IPS DF 6.9 (cell line): ENCODE measurements around the gene TINCR.

Experiments used
- DNase-seq: peaks from one replicate; pipeline ENCODE4 v3.0.0-alpha.2; 2013; ENCODE audit warnings: low read depth, low spot score
- H3K27ac ChIP-seq: one replicate; pipeline ENCODE4 v1.5.1; 2013; ENCODE audit warnings: low read length, control low read depth
- H3K27me3 ChIP-seq: 2 replicates; pipeline ENCODE4 v1.6.1; 2013; ENCODE audit warnings: mild to moderate bottlenecking, low read length; ENCODE audit not compliant: control insufficient read depth, insufficient read depth
- H3K36me3 ChIP-seq: 2 replicates; pipeline ENCODE4 v1.6.1; 2013; ENCODE audit warnings: low read length; ENCODE audit not compliant: control insufficient read depth, insufficient read depth
- H3K4me1 ChIP-seq: 2 replicates; pipeline ENCODE4 v1.6.1; 2013; ENCODE audit warnings: low read length; ENCODE audit not compliant: control insufficient read depth, insufficient read depth
- H3K4me3 ChIP-seq: 2 replicates; pipeline ENCODE4 v1.5.1; 2013; ENCODE audit warnings: mild to moderate bottlenecking, low read length
- H3K9me3 ChIP-seq: 2 replicates; pipeline ENCODE4 v1.6.1; 2013; ENCODE audit warnings: low read length, inconsistent platforms; ENCODE audit not compliant: control insufficient read depth, insufficient read depth
- WGBS: extraction: QIAGEN DNeasy Blood & Tissue Kit; methylation state at CpG from one replicate; pipeline ENCODE4 v1.1.7; 2013; ENCODE audit warnings: mixed read lengths, missing lambda C conversion rate; ENCODE audit not compliant: insufficient read length, insufficient coverage; 5-methylcytosine and 5-hydroxymethylcytosine counted together

The TINCR gene

DNA sequence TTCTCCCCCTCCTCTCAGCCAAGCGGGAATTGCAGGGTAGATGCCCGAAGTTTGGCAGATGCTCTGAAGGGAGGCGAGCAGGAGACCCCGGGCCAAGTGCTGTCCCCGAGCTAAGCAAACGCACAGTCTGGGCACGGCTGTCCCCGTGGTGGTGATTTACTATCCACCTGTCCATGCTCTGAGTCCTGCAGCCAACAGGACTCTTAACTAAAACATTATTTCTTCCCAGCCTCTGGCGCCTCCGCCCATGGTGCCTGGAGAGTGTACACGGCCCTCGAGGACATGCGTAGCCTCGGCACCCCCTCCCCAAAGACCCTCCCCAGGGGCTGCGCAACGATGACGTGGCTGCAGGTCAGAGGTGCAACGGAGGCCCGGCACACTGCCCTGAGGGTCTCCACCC is 7.6 kb downstream of the TINCR start:
- no peak for DNase-seq
- no CpG with 5 or more reads among the region's 19 CpGs for WGBS
- H3K27me3 ChIP-seq: no peaks in the 10 kb centered on the region
- no peaks in the 10 kb centered on the region for H3K9me3 ChIP-seq
- no peaks in the 10 kb centered on the region for H3K36me3 ChIP-seq
- H3K4me3 ChIP-seq: no peak overlapping the region
- no peak overlapping the region for H3K27ac ChIP-seq
- H3K4me1 ChIP-seq: peaks cover 8% of the 10 kb centered on the region

GRCh38 chr19:5559804-5560133 is 8.0 kb downstream of the TINCR start:
- no CpG with 5 or more reads among the region's 3 CpGs for WGBS
- H3K9me3 ChIP-seq: no peaks in the 10 kb centered on the region
- DNase-seq: no peak

GRCh38 chr19:5558101-5558621 is 9.6 kb downstream of the TINCR start:
- no peak overlapping the region for H3K27ac ChIP-seq

More at GRCh38 chr19:5559804-5560133, 8.0 kb downstream of the TINCR start:
- H3K4me1 ChIP-seq: peaks cover 8% of the 10 kb centered on the region
- no peaks in the 10 kb centered on the region for H3K36me3 ChIP-seq
- H3K27me3 ChIP-seq: no peaks in the 10 kb centered on the region
- no peak overlapping the region for H3K4me3 ChIP-seq
- H3K27ac ChIP-seq: no peak overlapping the region

DNA sequence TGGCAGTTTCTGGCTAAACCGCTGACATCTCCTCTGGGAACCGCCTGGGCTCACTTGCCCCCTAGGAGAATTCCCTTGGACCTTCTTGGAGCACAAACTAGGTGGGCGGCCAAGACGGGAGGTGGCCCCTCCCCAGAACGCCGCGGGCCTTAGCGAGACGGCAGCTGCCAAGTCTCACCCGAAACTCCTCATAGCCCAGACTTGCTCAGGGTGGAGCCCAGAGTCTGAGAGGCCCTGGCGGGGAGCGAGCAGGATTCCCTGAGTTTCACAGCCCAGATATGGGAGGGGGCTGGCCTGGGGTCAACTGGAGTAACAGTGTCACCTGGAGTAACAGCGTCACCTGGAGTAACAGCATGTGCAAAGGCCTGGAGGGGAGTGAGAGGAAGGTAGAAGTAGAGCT is 10.1 kb downstream of the TINCR start:
- WGBS: no CpG with 5 or more reads among the region's 13 CpGs
- no peaks in the 10 kb centered on the region for H3K9me3 ChIP-seq
- no peak for DNase-seq
- H3K27ac ChIP-seq: no peak overlapping the region
- H3K36me3 ChIP-seq: no peaks in the 10 kb centered on the region
- no peaks in the 10 kb centered on the region for H3K27me3 ChIP-seq
- H3K4me3 ChIP-seq: no peak overlapping the region
- H3K4me1 ChIP-seq: peaks cover 10% of the 10 kb centered on the region

More at GRCh38 chr19:5558101-5558621, 9.6 kb downstream of the TINCR start:
- Histone ChIP-seq H3K36me3 (no peaks in the 10 kb centered on the region), H3K4me1 (peaks cover 10% of the 10 kb centered on the region), H3K4me3 (no peak overlapping the region), H3K9me3 (no peaks in the 10 kb centered on the region), H3K27me3 (no peaks in the 10 kb centered on the region)
- WGBS: no CpG with 5 or more reads among the region's 2 CpGs
- DNase-seq: no peak

DNA sequence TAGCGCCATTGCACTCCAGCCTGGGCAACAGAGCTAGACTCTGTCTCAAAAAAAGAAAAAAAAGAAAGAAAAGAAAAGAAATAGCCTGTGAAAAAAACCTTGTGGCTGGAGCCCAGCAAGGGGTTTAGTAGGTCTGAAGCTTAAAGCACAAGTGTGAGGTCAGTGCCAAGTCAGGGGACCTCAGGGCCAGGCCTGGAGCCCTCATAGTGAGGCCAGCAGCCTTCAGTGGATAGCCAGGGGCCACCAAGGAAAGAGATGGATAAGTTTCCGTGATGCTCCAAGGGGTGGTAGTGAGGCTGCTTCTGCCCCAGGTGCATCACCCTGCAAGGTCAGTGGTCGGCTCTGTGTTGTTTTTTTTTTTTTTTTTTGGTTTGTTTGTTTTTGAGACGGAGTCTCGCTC is 12.9 kb downstream of the TINCR start:
- Histone ChIP-seq H3K9me3 (no peaks in the 10 kb centered on the region), H3K27ac (no peak overlapping the region), H3K4me1 (peaks cover 1% of the 10 kb centered on the region; the same call in 1 of the 2 replicates), H3K27me3 (no peaks in the 10 kb centered on the region), H3K36me3 (no peaks in the 10 kb centered on the region), H3K4me3 (no peak overlapping the region)
- no CpG with 5 or more reads among the region's 5 CpGs for WGBS
- no peak for DNase-seq

- Histone ChIP-seq H3K9me3 (no peaks in the 10 kb centered on the region), H3K27ac (no peak overlapping the region), H3K36me3 (no peaks in the 10 kb centered on the region), H3K27me3 (no peaks in the 10 kb centered on the region), H3K4me1 (0 out of 2 replicates have a peak, but pooled peaks cover 1% of the 10 kb centered on the region), H3K4me3 (no peak overlapping the region)
- DNase-seq: no peak
- no CpG with 5 or more reads among the region's 9 CpGs for WGBS
Observed at GRCh38 chr19:5553892-5554291, 13.9 kb downstream of the TINCR start.

- H3K36me3 ChIP-seq: no peaks in the 10 kb centered on the region
- H3K9me3 ChIP-seq: no peaks in the 10 kb centered on the region
- DNase-seq: no peak
- H3K27ac ChIP-seq: no peak overlapping the region
- H3K4me1 ChIP-seq: no peaks in the 10 kb centered on the region
- WGBS: no CpG with 5 or more reads among the region's 8 CpGs
- H3K27me3 ChIP-seq: no peaks in the 10 kb centered on the region
- H3K4me3 ChIP-seq: no peak overlapping the region
Observed at GRCh38 chr19:5547881-5548280, 19.9 kb downstream of the TINCR start.

GRCh38 chr19:5545984-5546383 is 21.8 kb downstream of the TINCR start:
- Histone ChIP-seq H3K27ac (no peak overlapping the region), H3K36me3 (no peaks in the 10 kb centered on the region), H3K9me3 (no peaks in the 10 kb centered on the region), H3K4me1 (no peaks in the 10 kb centered on the region), H3K4me3 (no peak overlapping the region), H3K27me3 (no peaks in the 10 kb centered on the region)
- DNase-seq: no peak
- no CpG with 5 or more reads among the region's 4 CpGs for WGBS

DNA sequence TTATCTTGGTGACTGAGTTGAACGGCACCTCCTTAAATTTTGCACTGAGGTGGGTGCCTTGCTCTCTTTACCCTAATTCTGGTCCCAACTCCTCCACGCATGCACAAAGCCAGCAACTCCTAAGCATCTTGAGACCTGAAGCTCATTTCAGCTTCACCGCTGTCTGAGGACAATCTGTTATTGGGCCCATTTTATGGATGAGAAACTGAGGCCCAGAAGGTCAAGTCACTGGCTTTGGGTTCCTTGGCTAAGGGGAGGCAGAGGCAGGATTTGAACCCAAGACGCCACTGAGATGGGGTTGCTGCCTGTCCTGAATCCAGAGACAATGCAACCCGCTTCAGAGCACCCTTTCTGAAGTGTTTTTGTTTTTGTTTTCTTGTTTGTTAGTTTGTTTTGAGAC is 22.7 kb downstream of the TINCR start:
- no peaks in the 10 kb centered on the region for H3K4me1 ChIP-seq
- no peak for DNase-seq
- H3K36me3 ChIP-seq: no peaks in the 10 kb centered on the region
- no peaks in the 10 kb centered on the region for H3K27me3 ChIP-seq
- no CpG with 5 or more reads among the region's 5 CpGs for WGBS
- H3K27ac ChIP-seq: no peak overlapping the region
- H3K4me3 ChIP-seq: no peak overlapping the region
- H3K9me3 ChIP-seq: no peaks in the 10 kb centered on the region

GRCh38 chr19:5542665-5543064 is 25.1 kb downstream of the TINCR start:
- Histone ChIP-seq H3K4me3 (no peak overlapping the region), H3K9me3 (no peaks in the 10 kb centered on the region), H3K27ac (no peak overlapping the region), H3K36me3 (no peaks in the 10 kb centered on the region), H3K27me3 (no peaks in the 10 kb centered on the region), H3K4me1 (peaks cover 3% of the 10 kb centered on the region)
- DNase-seq: no peak
- WGBS: no CpG with 5 or more reads among the region's 8 CpGs

DNA sequence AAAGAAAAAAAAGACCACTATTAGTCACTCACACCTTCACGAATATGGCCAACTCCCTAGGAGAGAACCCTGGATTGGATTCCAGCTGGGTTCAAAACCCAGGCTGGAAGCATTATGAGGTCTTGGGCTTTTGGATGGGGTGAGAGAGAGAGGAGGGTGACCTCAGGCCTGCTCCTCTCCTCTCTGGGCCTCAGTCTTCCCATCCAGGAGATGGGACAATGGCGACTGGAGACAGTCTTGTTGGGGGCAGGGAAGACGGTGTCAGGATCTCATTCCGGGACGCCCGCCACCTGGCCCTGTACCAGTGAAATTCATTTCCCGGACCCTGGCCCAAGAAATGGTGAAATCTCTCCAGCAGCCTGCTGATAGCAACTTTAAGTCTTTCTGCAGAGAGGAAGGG is 26.3 kb downstream of the TINCR start:
- Histone ChIP-seq H3K9me3 (no peaks in the 10 kb centered on the region), H3K27me3 (no peaks in the 10 kb centered on the region), H3K27ac (no peak overlapping the region), H3K4me1 (peaks cover 3% of the 10 kb centered on the region), H3K4me3 (no peak overlapping the region), H3K36me3 (no peaks in the 10 kb centered on the region)
- WGBS: no CpG with 5 or more reads among the region's 7 CpGs
- DNase-seq: no peak
